NT2/D1 (cell line): ENCODE results near the gene TYMS.

Experiments
- SUZ12 ChIP-seq: IDR thresholded peaks from 2 replicates; pipeline ENCODE4 v1.6.1; 2011; ENCODE audit not compliant: insufficient read length, insufficient read depth; ENCODE audit errors: extremely low read depth
- YY1 ChIP-seq: IDR thresholded peaks from 2 replicates; pipeline ENCODE4 v1.6.1; 2011; ENCODE audit not compliant: insufficient read length, insufficient read depth
- ZNF274 ChIP-seq: IDR thresholded peaks from 2 replicates; pipeline ENCODE4 v1.6.1; 2011; ENCODE audit warnings: mild to moderate bottlenecking, low read depth, low read length

GRCh38 chr18:629269-630150 lies 27.9 kb upstream of the TYMS start:
- TF ChIP-seq YY1 (no peak), ZNF274 (no peak), SUZ12 (no peak)
